ENCODE measurements around the gene BORA.
A peak's percentile ranks its signal among the peaks of the same experiment; 100 is the strongest.
"Not testable (repeated sequence)": the region's sequence is repeated elsewhere in the genome, so short reads cannot be mapped to it uniquely, and the experiment has no call there.

BORA gene

GRCh38 chr13:72727417-72728289, at the start of gene BORA, which contains the start of gene MZT1:
TSS of gene BORA (plus strand) at chr13:72727923. CDS start at chr13:72728941, 1,018 bp downstream.
TSS of gene MZT1 (minus strand) at chr13:72727629. CDS start at chr13:72727602, 27 bp downstream.
- DNase-seq, result peak; percentile 75

- no peak for DNase-seq
Observed at GRCh38 chr13:72678312-72678711, 49.4 kb upstream of the BORA start.

GRCh38 chr13:72680353-72680752, 47.4 kb upstream of the BORA start:
- DNase-seq, result no peak

- DNase-seq, result no peak
Observed at GRCh38 chr13:72686766-72687165, 41.0 kb upstream of the BORA start.

- no peak for DNase-seq
Observed at GRCh38 chr13:72689181-72689696, 38.5 kb upstream of the BORA start.

- no peak for DNase-seq
Observed at GRCh38 chr13:72692884-72693514, 34.7 kb upstream of the BORA start.

- no peak for DNase-seq
Observed at GRCh38 chr13:72693832-72694231, 33.9 kb upstream of the BORA start.

GRCh38 chr13:72694314-72694713, 33.4 kb upstream of the BORA start:
- no peak for DNase-seq

- no peak for DNase-seq
Observed at GRCh38 chr13:72696579-72696978, 31.1 kb upstream of the BORA start.

GRCh38 chr13:72698164-72698563, 29.6 kb upstream of the BORA start:
- no peak for DNase-seq

GRCh38 chr13:72700509-72700908, 27.2 kb upstream of the BORA start:
- no peak for DNase-seq

GRCh38 chr13:72716776-72717175, 10.9 kb upstream of the BORA start:
- no peak for DNase-seq

GRCh38 chr13:72726185-72726584, 1.5 kb upstream of the BORA start:
- DNase-seq, result not testable (repeated sequence)

- DNase-seq, result no peak
Observed at GRCh38 chr13:72726726-72727416, 852 bp upstream of the BORA start.

GRCh38 chr13:72728290-72728605, 525 bp downstream of the BORA start:
- no peak for DNase-seq

GRCh38 chr13:72737033-72737432, 9.3 kb downstream of the BORA start:
- no peak for DNase-seq

GRCh38 chr13:72740015-72740414, 12.3 kb downstream of the BORA start:
- no peak for DNase-seq

GRCh38 chr13:72745260-72745659, 17.5 kb downstream of the BORA start:
- DNase-seq, result no peak

- DNase-seq, result no peak
Observed at GRCh38 chr13:72751220-72751619, 23.5 kb downstream of the BORA start.

GRCh38 chr13:72754111-72754510, 26.4 kb downstream of the BORA start:
- no peak for DNase-seq

GRCh38 chr13:72757792-72758535, 30.2 kb downstream of the BORA start:
- no peak for DNase-seq

- DNase-seq, result no peak
Observed at GRCh38 chr13:72760189-72760588, 32.5 kb downstream of the BORA start.

GRCh38 chr13:72763411-72763810, 35.7 kb downstream of the BORA start:
- no peak for DNase-seq

Data from cortex of kidney (tissue), 1 donor.